HG03196 (cell line): ENCODE measurements around the gene RFTN1.

Experiments used
- ATAC-seq: cut with Tn5 transposase; IDR thresholded peaks from one replicate; pipeline ENCODE4 v1.9.1; 2021; ENCODE audit not compliant: unreplicated experiment

RFTN1 gene

GRCh38 chr3:16528581-16528993, 15.1 kb upstream of the RFTN1 start:
- ATAC-seq: no peak

- ATAC-seq: no peak
Observed at GRCh38 chr3:16528106-16528505, 14.6 kb upstream of the RFTN1 start.

GRCh38 chr3:16524196-16524595, 10.7 kb upstream of the RFTN1 start:
- ATAC-seq: no peak

DNA sequence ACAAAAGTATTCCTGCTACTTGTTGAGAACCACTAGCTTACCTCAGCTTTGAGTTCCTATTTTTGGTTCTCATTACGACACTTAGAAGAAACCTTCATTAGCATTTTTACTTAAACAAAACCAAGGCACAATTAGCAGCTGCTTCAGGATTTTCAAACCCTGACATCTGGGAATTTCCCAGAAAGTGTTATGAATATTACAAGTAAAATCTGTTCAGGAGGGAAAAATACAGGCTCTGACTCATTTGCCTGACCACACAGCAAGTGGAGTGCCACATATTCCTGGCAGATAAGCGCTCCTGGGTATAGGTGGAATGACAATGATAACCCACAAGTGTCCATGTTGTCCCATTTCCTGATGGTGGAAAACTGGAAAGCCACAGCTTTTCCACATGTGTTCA, 10.3 kb upstream of the RFTN1 start:
- no peak for ATAC-seq

- ATAC-seq: no peak
Observed at GRCh38 chr3:16522834-16523233, 9.3 kb upstream of the RFTN1 start.

- peak; percentile 38 for ATAC-seq
Observed at GRCh38 chr3:16520970-16521881, 7.7 kb upstream of the RFTN1 start.

- no peak for ATAC-seq
Observed at GRCh38 chr3:16520241-16520969, 6.9 kb upstream of the RFTN1 start.

GRCh38 chr3:16516695-16517481, 3.4 kb upstream of the RFTN1 start:
- peak; percentile 28 for ATAC-seq

DNA sequence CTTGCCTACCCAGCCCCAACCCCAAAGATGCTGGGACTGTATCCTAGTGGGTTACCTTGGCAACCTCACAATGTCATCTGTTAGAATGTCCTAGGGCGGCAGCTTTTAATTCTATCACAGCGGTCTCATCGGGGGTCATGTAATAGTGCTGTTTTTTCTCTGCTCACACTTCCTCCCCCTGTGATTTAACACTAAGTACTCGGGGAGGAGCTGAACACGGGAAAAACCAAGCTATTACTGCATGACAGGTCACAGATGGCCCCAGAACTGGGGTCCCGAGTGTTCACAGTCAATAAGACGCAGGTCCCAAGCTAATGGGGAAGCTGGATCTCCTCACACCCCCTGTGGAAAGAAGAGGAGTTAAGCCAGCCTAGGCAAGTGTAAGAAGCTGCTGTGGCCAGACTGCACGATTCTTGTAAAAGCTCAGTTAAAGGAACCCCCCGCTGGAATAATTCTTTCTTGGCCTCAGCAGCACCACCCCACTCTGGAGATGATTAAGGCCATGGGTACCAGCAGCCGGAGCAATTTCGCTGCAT, 2.5 kb upstream of the RFTN1 start:
- no peak for ATAC-seq

DNA sequence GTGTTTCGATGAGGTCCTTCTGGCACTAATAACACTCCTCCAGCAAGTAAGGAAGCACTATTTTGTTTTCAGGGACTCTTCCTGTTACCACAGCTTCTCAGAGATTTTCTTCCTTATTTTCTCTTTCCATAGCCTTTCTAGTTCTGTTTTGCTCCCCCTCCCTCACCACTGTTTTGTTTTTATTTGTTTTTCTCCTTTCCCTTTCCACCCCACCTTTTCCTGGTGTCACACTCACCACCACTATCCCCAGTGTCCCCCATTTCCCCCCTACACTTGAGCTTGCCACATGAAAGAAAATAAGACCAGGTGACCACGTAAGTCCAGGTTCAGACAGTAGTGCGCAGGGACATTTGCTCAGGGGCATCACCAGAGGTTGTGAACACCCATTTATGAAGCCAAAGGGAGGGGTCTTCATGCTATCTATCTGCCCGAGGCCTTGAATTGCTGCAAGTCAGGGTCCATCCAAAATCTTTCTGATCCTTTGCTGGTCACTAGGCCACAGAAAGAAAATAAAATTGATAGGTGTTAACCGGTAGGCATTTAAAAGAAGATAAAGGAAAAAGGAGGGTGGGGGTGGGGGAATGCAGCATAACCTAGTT, 1.4 kb upstream of the RFTN1 start:
- no peak for ATAC-seq

GRCh38 chr3:16514021-16514700, 662 bp upstream of the RFTN1 start:
- no peak for ATAC-seq

DNA sequence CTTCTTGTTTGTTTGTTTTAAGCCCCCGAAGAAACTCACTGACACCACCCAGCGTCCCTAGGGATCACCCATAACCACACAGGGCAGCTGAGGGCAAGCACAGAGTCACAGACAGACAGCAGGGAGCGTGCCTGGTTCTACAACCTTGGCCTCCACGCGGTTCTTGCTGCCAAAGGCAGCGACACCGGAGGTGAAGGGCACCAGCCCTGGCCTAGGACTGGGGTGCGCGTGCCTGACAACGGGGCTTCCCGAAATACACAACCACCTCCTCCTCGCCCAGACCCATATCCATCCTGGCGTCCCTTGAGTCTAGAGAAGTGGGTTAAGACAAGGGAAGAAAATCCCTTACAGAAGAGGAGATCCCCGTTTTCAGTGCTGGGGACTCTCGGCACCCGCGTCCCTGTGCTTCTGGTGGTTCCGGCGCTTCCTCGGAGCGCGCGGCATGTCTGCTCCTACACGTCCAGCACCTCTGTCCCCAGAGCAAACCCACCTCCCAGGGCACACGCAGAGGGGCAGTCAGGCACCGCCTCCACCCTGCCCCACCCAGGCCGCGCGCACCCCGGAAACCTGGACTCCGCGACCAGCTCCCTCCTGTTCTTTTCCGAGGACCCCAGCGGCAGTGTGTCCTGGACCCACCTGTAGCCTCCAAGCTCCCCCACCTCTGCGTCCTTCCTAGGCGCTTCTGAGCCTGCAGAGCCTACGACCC, 911 bp downstream of the RFTN1 start:
- peak; percentile 12 for ATAC-seq

DNA sequence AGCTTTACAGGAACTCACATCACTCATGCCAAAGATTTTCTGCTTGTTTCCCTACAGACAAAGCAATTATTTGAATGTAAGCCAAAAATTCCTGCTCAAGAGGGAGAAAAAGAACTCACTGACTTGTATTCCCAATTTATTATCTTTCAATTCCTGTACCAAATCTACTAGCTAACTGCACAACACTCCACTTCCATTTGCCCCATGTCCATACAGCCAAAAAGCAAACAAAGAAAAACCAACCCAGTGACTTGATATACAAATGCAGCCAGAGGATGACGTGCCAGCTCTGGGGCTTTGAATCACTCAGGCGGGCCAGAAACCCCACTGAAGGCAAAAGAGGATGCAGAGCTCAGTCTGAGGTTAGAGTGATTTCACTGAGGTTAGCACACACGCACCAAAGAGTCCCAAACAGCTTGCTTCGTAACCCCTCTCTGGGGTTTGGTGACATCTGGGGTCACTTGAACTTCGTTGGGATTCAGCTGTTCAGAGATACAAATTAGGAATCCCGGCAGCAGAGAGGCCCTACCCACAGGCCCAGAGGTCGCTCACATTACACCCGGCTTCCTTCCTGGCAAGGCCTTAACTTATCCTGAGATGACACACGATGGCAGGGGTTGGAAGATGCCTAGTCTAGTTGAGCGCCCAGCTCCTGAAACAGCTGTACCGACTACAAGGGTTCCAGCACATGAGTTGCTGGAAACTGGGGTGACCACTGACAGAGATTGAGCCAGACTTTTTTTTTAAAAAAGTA, 1.6 kb downstream of the RFTN1 start:
- peak; percentile 37 for ATAC-seq

- ATAC-seq: no peak
Observed at GRCh38 chr3:16510620-16511319, 2.7 kb downstream of the RFTN1 start.

DNA sequence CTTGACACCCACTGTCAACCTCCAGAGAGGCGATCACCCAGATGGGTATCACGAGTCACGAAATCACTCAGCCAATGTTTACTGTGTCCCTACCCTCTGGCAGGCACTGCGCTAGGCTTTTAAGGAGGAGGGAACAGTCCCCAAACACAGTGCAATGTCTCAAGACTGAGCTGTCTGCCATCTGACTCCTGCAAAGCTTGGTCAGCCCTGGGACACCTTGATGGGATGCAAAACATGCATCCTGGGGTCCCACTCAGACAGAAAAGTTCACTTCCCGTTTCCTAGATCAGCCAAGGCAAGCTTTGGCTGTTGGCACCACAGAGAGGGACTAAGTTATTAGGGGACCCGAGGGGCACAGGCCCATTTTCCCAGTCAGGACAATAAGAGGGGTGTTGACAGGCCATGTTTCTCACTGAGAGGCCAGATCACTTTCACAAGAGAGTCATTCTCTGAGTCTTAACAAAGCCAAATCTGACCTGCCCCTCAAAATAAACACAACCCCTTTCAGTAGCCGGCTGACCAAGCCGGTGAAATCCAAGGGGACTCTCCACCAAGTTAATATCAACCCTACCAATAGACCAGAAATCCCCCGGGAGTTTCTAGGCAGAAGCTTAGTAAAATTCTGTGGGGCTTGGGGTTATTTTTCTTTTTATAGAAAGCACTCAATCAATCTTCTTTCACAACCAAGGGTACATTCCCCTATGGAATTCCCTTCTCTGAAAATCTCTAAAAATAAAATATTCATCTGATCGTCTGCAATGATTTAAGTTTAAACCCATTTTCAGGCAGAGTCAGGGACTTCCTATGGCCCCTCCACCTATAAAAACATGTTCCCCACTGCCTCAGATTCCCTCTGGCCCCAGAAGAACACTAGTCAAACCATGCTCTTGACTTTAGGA, 3.5 kb downstream of the RFTN1 start:
- peak; percentile 26 for ATAC-seq

- ATAC-seq: no peak
Observed at GRCh38 chr3:16508591-16508995, 4.9 kb downstream of the RFTN1 start.

- ATAC-seq: no peak
Observed at GRCh38 chr3:16508243-16508578, 5.3 kb downstream of the RFTN1 start.
